Measurements from ENCODE around the gene GPHN.

GPHN gene

DNA sequence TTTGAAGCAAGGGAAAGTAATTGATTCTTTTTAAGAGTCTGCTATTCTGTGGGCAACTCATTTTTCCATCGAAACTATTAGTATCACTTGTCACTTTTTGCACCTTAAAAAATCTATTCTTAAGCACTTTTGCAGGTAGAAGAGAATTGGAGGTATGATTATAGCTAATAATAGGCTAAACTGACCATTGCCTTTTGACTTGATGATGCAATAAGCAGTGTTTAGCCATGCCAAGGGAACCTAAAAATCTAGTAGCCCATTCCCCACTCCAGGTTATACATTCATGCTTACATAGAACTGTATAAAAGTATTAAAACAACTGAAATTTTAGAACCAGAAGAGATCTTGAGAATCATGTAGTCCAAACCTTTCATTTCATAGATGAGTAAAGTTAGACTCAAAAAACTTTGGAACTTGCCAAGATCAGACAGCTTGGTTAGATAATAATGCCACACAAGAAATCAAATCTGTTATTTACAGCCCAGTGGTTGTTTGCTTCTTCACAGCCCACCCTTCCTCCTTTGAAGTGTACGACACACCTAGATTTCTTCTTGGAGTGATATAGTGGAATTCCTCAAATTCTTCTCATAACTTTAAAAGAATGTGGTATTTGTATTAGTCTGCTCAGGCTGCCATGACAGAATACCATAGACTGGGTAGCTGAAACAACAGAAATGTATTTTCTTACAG lies 659.6 kb downstream of the GPHN start:
- TF ChIP-seq, protein P1, sequence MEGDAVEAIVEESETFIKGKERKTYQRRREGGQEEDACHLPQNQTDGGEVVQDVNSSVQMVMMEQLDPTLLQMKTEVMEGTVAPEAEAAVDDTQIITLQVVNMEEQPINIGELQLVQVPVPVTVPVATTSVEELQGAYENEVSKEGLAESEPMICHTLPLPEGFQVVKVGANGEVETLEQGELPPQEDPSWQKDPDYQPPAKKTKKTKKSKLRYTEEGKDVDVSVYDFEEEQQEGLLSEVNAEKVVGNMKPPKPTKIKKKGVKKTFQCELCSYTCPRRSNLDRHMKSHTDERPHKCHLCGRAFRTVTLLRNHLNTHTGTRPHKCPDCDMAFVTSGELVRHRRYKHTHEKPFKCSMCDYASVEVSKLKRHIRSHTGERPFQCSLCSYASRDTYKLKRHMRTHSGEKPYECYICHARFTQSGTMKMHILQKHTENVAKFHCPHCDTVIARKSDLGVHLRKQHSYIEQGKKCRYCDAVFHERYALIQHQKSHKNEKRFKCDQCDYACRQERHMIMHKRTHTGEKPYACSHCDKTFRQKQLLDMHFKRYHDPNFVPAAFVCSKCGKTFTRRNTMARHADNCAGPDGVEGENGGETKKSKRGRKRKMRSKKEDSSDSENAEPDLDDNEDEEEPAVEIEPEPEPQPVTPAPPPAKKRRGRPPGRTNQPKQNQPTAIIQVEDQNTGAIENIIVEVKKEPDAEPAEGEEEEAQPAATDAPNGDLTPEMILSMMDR (IDR thresholded peaks at IDR 0.05; ENCODE audit: low read depth, low read length, missing control alignments), result no peak
- DNase-seq (ENCODE audit: low read depth), result no peak
- no peak overlapping the region for H3K4me3 ChIP-seq (ENCODE audit: low read depth, low read length)

- TF ChIP-seq, protein P1 (IDR thresholded peaks at IDR 0.05; ENCODE audit: low read depth, low read length, missing control alignments), result no peak
- DNase-seq (ENCODE audit: low read depth), result no peak
- H3K4me3 ChIP-seq (ENCODE audit: low read depth, low read length), result no peak overlapping the region
These were observed 660.1 kb downstream of the GPHN start for GRCh38 chr14:67168110-67168441.

GRCh38 chr14:67170660-67171059 lies 662.7 kb downstream of the GPHN start:
- no peak for DNase-seq (ENCODE audit: low read depth)
- TF ChIP-seq, protein P1 (IDR thresholded peaks at IDR 0.05; ENCODE audit: low read depth, low read length, missing control alignments), result no peak

DNA sequence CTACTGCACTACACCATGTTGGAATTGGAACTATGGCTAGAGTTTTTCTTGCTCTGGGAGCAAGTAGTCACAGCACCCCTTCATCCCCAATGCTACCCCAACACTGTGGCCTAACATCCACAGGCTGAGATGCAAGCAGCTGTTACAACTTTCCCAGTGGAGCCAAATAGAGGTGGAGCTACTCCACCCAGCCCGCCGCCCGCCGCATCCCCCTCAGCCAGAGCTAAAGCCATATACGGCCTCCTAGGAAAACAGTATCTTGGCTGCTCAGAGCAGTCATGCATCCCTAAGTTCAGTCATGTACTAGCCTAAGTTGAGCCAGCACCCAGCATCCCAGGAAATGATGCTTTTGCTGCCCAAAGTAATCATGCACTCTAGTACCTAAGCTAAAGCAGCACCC lies 664.1 kb downstream of the GPHN start:
- TF ChIP-seq, protein P1 (IDR thresholded peaks at IDR 0.05; ENCODE audit: low read depth, low read length, missing control alignments), result no peak
- H3K4me3 ChIP-seq (ENCODE audit: low read depth, low read length), result no peak overlapping the region

More at GRCh38 chr14:67170660-67171059, 662.7 kb downstream of the GPHN start:
- no peak overlapping the region for H3K4me3 ChIP-seq (ENCODE audit: low read depth, low read length)

GRCh38 chr14:67172520-67172919 lies 664.6 kb downstream of the GPHN start:
- H3K4me3 ChIP-seq (ENCODE audit: low read depth, low read length), result no peak overlapping the region
- TF ChIP-seq, protein P1 (IDR thresholded peaks at IDR 0.05; ENCODE audit: low read depth, low read length, missing control alignments), result no peak
- no peak for DNase-seq (ENCODE audit: low read depth)

More for the DNA sequence above, 664.1 kb downstream of the GPHN start:
- no peak for DNase-seq (ENCODE audit: low read depth)

DNA sequence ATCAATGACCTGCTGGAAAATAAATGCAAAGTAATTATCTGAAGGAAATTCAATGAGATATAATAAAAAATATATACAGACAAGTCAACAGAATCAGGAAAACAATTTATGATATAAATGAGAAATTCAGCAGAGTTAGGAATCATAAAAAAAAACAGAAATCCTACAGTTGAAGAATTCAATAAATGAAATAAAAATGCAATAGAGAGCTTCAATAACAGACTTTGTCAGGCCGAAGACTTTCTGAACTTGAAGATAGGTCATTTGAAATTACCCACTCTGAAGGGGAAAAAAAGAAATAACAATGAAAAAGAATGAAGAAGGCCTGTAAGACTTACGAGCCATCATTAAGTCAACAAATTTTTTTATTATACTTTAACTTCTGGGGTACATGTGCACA lies 665.8 kb downstream of the GPHN start:
- no peak overlapping the region for H3K4me3 ChIP-seq (ENCODE audit: low read depth, low read length)
- no peak for DNase-seq (ENCODE audit: low read depth)
- TF ChIP-seq, protein P1 (IDR thresholded peaks at IDR 0.05; ENCODE audit: low read depth, low read length, missing control alignments), result no peak

- no peak for DNase-seq (ENCODE audit: low read depth)
- TF ChIP-seq, protein P1 (IDR thresholded peaks at IDR 0.05; ENCODE audit: low read depth, low read length, missing control alignments), result no peak
- H3K4me3 ChIP-seq (ENCODE audit: low read depth, low read length), result no peak overlapping the region
These were observed 678.3 kb downstream of the GPHN start for GRCh38 chr14:67186172-67186768.

All from GM12864 (cell line).